Breast epithelium (tissue), 3 donors: ENCODE data around the gene HDAC10.

ENCODE experiments used
- POLR2A ChIP-seq: fragments of 450-650 bp; IDR thresholded peaks from one replicate; pipeline ENCODE4 v1.6.1; 2016; ENCODE audit warnings: antibody characterized with exemption, mild to moderate bottlenecking, moderate library complexity
- TF ChIP-seq, protein P1 (sequence below), 3 donors: fragments of 450-650 bp; IDR thresholded peaks; one replicate each; pipeline ENCODE4 v1.5.1; 2016 to 2017; ENCODE audit warnings: antibody characterized with exemption in 3 of 3, mild to moderate bottlenecking in 3 of 3, moderate library complexity in 3 of 3

DNA sequence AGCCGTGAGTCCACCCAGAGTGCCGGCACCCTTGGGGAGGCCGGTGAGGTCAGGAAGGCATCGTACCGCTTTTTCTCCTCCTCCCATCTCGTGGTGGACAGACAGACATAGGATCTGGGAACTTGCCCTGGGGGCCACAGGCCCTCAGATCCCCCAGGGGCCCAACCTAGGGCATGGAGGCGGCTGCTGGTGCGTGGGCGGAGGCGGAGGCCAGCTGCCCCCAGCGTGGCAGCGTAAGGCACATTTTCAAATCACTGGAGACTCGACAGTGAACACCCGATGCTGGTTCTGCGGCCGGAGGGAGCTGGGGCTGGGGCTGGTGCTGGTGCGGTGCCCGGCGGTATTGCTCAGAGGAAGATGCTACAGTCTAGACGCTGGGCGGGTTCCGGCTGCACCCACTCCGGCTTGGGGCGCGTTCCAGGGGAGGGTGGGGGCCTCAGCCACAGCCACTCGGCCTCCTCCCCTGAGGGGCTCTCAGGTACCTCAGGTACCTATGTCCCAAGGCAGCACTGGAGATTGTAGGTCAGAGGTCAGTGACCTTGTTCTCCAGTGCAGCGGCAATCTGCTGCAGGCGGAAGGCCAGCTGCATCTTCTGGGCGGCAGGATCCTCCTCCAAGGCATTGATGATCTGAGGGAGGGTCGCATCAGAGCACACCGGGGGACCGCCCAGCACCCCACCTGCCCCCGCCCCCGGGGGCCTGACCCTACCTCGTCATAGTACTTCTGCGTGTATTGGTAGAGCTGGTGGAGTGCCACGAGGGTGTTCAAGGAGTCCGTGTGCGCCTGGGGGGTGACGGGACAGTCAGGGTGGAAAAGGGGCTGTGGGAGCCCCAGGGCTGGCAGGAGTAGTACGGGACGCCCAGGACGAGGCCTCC is 24.4 kb upstream of the HDAC10 start:
- no peak for TF ChIP-seq POLR2A
- TF ChIP-seq, protein P1, sequence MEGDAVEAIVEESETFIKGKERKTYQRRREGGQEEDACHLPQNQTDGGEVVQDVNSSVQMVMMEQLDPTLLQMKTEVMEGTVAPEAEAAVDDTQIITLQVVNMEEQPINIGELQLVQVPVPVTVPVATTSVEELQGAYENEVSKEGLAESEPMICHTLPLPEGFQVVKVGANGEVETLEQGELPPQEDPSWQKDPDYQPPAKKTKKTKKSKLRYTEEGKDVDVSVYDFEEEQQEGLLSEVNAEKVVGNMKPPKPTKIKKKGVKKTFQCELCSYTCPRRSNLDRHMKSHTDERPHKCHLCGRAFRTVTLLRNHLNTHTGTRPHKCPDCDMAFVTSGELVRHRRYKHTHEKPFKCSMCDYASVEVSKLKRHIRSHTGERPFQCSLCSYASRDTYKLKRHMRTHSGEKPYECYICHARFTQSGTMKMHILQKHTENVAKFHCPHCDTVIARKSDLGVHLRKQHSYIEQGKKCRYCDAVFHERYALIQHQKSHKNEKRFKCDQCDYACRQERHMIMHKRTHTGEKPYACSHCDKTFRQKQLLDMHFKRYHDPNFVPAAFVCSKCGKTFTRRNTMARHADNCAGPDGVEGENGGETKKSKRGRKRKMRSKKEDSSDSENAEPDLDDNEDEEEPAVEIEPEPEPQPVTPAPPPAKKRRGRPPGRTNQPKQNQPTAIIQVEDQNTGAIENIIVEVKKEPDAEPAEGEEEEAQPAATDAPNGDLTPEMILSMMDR (IDR thresholded peaks at IDR 0.05): no peak
